Measurements from ENCODE around the gene DUSP28. TPM values are rescaled to one million over a fixed set of nuclear protein-coding genes. Genes with fewer than 3 reads are reported as not detected.

Gene DUSP28
- total RNA-seq, 1 donor from 2014 or later, result 6.1 TPM

DNA sequence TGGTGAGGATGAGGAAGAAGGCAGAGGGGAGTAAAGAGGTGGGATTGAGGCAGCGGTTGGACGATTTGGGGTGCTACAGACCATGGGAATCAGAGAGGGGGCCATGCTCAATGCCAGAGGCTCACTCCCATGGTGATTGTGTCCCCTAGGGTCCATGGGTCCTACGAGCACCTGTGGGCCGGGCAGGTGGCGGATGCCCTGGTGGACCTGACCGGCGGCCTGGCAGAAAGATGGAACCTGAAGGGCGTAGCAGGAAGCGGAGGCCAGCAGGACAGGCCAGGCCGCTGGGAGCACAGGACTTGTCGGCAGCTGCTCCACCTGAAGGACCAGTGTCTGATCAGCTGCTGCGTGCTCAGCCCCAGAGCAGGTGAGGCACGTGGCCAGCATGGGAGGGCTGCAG lies 31.6 kb downstream of the DUSP28 start:
- Mint-ChIP-seq H3K36me3 (ENCODE audit: low read depth) (no peaks in the 10 kb centered on the region), H3K4me1 (peaks cover 20% of the 10 kb centered on the region), H3K4me3 (no peak overlapping the region), H3K9me3 (no peaks in the 10 kb centered on the region), H3K27me3 (ENCODE audit: low read depth) (no peaks in the 10 kb centered on the region), H3K27ac (ENCODE audit: unreplicated experiment) (peak overlapping the region; percentile 35)
- no peak for DNase-seq (ENCODE audit: low read depth, low spot score)
- TF ChIP-seq, protein P1, sequence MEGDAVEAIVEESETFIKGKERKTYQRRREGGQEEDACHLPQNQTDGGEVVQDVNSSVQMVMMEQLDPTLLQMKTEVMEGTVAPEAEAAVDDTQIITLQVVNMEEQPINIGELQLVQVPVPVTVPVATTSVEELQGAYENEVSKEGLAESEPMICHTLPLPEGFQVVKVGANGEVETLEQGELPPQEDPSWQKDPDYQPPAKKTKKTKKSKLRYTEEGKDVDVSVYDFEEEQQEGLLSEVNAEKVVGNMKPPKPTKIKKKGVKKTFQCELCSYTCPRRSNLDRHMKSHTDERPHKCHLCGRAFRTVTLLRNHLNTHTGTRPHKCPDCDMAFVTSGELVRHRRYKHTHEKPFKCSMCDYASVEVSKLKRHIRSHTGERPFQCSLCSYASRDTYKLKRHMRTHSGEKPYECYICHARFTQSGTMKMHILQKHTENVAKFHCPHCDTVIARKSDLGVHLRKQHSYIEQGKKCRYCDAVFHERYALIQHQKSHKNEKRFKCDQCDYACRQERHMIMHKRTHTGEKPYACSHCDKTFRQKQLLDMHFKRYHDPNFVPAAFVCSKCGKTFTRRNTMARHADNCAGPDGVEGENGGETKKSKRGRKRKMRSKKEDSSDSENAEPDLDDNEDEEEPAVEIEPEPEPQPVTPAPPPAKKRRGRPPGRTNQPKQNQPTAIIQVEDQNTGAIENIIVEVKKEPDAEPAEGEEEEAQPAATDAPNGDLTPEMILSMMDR (conservative IDR thresholded peaks at IDR 0.05), result no peak

DNA sequence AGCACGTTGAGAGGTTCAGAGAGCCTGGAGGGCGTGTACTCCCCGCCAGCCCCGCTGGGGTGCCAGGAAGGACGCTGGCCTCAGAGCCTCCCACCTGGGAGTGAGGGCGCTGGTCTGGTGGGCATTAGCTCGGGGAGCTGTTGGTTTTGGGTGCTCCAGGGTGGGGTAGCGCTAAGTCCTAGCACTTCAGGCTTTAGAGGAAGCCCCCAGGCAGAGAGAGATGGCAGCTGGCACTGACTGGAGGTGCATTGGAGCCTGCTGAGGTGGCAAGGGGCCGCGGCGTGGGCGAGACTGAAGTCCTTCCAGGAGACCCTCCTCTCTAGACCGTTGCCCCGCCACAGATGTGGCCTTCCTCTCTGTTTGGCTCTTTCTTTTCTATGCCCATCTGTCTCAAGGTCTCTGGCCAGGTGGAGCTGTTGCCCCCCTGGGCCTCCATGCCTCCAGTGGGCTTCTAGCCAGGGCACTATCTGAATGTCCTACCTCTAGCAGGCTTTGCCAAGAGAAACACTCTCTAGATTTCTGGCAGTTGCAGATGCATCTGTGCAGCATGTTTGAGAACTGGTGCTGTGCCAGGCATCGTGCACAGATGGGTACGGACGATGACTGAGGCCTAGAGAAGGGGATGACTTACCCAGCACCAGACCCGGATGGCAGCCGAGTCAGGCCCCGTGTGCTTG lies 33.0 kb downstream of the DUSP28 start:
- no peaks in the 10 kb centered on the region for H3K36me3 Mint-ChIP-seq (ENCODE audit: low read depth)
- H3K27ac Mint-ChIP-seq (ENCODE audit: unreplicated experiment), result no peak overlapping the region

DNA sequence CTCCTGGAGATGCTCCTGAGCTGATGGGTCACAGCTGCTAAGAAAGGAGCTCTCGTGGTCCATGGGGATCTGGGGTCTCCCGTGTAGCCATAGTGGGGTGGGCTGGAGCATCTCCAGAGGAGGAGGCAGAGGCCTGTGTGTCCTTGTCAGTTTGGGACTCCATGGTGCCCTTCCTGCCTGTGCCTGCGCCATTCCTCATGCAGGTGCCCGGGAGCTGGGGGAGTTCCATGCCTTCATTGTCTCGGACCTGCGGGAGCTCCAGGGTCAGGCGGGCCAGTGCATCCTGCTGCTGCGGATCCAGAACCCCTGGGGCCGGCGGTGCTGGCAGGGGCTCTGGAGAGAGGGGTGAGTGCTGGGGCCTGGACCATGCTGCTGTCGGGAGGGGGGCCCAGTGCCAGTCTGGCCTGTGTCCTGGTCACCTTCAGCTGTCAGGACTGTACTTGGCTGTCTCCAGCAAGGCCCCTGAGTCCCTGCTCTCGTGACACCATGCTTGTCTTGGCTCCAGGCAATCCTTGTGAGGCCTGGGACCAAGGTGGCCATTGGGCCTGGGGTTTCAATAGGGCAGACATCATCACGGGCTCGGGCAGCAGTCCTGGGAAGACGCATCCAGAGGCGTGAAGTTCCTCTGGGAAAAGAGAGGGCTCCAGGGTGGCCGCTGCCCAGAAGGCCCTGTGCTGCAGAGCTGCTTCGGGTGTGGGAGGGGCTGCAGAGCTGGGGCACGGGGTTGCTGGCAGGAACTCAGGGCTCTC lies 33.7 kb downstream of the DUSP28 start:
- TF ChIP-seq, protein P1 (conservative IDR thresholded peaks at IDR 0.05), result no peak
- Mint-ChIP-seq H3K27ac (ENCODE audit: unreplicated experiment) (no peak overlapping the region), H3K4me3 (no peak overlapping the region), H3K4me1 (peaks cover 2% of the 10 kb centered on the region), H3K27me3 (ENCODE audit: low read depth) (no peaks in the 10 kb centered on the region), H3K36me3 (ENCODE audit: low read depth) (no peaks in the 10 kb centered on the region), H3K9me3 (no peaks in the 10 kb centered on the region)
- DNase-seq (ENCODE audit: low read depth, low spot score), result no peak

More for the DNA sequence above, 33.0 kb downstream of the DUSP28 start:
- Mint-ChIP-seq H3K27me3 (ENCODE audit: low read depth) (no peaks in the 10 kb centered on the region), H3K4me1 (peaks cover 9% of the 10 kb centered on the region), H3K9me3 (no peaks in the 10 kb centered on the region), H3K4me3 (peak overlapping the region; percentile 61)
- TF ChIP-seq, protein P1 (conservative IDR thresholded peaks at IDR 0.05), result no peak
- DNase-seq (ENCODE audit: low read depth, low spot score), result no peak

DNA sequence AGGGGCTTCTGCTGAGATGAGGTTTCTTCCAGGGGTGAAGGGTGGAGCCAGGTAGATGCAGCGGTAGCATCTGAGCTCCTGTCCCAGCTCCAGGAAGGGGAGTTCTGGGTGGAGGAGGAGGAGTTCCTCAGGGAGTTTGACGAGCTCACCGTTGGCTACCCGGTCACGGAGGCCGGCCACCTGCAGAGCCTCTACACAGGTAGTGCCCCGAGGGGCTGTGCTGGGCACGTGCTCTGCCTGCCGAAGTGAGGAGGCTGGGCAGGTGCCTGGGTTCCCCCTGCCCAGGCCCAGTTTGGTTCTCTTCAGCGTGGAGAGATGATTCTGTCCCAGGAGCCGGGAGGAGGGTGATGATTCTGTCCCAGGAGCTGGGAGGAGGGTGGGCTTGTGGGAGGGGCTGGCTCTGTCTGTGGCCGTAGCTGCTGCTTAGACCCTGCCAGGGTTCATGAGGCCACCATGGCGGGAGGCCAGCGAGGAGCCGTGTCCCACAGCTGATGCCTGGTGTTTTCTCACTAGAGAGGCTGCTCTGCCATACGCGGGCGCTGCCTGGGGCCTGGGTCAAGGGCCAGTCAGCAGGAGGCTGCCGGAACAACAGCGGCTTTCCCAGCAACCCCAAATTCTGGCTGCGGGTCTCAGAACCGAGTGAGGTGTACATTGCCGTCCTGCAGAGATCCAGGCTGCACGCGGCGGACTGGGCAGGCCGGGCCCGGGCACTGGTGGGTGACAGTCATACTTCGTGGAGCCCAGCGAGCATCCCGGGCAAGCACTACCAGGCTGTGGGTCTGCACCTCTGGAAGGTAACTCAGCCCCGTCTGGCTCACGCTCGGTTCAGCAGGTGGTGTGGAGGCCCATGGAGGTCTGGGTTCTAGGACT lies 34.6 kb downstream of the DUSP28 start:
- H3K36me3 Mint-ChIP-seq (ENCODE audit: low read depth), result no peaks in the 10 kb centered on the region
- no peaks in the 10 kb centered on the region for H3K9me3 Mint-ChIP-seq
- no peaks in the 10 kb centered on the region for H3K4me1 Mint-ChIP-seq
- H3K27me3 Mint-ChIP-seq (ENCODE audit: low read depth), result no peaks in the 10 kb centered on the region
- no peak overlapping the region for H3K27ac Mint-ChIP-seq (ENCODE audit: unreplicated experiment)
- DNase-seq (ENCODE audit: low read depth, low spot score), result no peak
- no peak overlapping the region for H3K4me3 Mint-ChIP-seq
- TF ChIP-seq, protein P1 (conservative IDR thresholded peaks at IDR 0.05), result no peak

DNA sequence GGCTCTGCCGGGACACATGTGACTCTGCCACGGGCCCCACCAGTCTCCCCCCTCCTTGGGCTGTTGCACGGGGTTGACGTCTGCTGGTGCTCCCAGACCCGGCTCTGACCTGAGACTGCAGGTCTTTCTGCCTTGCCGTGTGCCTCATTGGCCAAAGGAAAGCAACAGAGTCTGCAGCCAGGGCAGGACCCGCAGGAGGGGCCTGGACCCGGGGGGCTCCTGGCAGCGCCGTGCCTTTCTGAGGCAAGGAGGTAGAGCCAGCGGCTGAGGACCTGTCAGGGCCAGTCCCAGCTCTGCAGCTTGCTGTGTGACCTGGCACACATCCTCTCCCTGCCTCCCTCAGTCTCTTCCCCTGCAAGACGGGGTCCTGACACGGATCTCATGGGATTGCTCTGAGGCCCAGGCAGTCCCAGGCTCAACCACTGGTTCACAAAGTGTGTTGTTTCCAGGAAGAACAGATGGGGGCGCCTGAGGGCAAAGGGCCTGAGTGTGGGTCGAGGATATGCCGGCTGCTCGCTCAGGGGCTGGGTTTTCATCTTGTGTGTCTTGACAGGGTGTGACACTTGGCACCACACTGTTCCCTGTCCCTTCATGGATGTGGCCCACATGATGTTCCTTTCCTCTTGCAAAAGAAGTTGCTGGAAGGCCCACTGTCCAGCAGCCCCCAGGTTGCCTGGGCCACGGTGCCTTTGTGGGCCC lies 35.4 kb downstream of the DUSP28 start:
- no peak overlapping the region for H3K4me3 Mint-ChIP-seq
- H3K27ac Mint-ChIP-seq (ENCODE audit: unreplicated experiment), result no peak overlapping the region
- no peaks in the 10 kb centered on the region for H3K27me3 Mint-ChIP-seq (ENCODE audit: low read depth)
- DNase-seq (ENCODE audit: low read depth, low spot score), result peak; percentile 51
- no peaks in the 10 kb centered on the region for H3K4me1 Mint-ChIP-seq
- TF ChIP-seq, protein P1 (conservative IDR thresholded peaks at IDR 0.05), result peak; percentile 39
- H3K9me3 Mint-ChIP-seq, result no peaks in the 10 kb centered on the region
- H3K36me3 Mint-ChIP-seq (ENCODE audit: low read depth), result no peaks in the 10 kb centered on the region

Data from neural crest cell (in vitro differentiated cells).